GM21786 (cell line): ENCODE measurements around the gene ARHGAP18.
A peak's percentile ranks its signal among the peaks of the same experiment; 100 is the strongest.

Source experiments
- ATAC-seq: cut with Tn5 transposase; IDR thresholded peaks from one replicate; pipeline ENCODE4 v1.9.1; 2021; ENCODE audit not compliant: unreplicated experiment

The ARHGAP18 gene

DNA sequence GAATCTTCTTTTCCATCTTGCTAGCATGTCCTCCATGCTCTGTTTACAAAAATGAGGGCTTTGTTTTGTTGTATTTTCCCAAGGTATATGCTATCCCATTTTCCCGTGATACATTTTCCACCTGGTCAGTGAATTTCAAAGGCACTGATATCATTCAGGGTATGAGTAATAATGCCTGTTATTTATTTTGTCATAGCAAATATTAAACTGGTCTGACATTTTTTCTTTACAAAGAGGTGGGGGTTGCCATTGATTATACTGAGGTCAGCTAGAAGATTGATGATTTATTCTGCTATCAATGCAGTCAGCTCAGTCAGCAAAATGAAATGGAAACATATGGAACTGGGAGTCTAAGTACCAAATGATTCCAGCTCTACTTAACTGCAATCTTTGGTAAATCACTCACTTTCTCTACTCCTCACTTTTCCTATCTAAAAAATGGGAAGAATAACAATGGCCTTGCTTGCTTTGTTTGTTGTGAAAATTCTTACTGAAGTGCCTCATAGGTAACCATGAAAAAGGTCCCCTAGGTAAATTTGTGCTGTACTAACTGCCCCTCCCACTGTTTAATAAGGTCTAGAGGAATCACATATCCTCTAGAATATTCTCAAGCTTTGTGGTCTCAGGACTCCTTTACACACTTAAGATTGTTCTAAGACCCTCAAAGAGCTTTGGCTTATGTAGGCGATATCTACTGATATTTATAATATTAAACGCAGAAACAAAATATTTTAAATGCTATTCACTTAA, 64.0 kb downstream of the ARHGAP18 start:
- ATAC-seq, result no peak

DNA sequence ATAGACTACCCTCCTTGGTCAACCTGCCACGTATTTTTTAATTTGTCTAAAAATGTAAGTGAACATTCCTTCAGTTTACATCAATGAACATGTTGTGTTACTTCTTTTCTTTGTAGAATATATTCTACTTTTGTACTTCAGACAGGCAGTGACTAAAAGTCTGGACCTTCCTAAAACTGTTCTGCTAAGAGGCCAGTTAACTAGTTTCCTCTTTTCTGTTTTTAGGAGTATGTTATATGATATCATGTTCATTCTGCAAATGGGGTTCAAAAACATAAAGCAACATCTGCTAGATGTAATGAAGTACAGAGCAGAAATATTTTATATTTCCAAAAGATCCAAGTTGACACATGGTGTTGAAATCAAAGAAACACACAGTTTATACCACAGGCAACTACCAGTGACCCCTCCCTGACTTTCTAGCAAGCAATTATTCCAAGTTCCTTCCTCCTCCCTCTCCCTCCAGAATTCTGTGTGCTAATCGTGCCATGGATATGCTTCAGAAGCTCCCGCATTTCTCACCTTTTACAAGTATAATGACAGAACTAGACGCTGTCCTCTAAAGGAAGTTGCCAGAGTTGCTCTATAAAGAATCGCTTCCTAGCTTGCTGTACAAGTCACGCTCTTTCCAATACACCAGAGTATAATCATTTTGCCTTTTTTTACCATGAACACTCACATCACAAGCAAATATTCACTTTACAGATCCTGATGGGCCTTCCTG, 64.7 kb downstream of the ARHGAP18 start:
- no peak for ATAC-seq

DNA sequence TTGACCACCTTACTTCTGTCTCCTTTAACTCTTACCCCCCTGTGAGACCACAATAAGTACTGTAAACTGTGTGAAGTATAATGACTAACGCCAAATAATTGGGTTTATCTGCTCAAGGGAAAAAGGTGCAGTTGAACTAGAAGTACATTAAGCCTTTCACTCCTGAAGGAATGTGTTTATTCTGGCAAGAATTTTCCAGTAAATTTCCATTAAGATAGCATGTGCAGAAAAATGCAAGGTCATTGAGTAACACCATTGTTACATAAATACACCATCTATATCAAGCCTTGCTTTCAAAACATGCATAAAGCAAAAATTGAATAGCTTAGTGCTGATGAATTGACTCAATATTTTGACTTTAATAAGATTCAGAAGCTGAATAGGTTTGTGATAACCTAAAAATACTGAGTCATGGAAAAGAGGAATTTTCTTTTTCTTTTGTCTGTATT, 65.4 kb downstream of the ARHGAP18 start:
- no peak for ATAC-seq

DNA sequence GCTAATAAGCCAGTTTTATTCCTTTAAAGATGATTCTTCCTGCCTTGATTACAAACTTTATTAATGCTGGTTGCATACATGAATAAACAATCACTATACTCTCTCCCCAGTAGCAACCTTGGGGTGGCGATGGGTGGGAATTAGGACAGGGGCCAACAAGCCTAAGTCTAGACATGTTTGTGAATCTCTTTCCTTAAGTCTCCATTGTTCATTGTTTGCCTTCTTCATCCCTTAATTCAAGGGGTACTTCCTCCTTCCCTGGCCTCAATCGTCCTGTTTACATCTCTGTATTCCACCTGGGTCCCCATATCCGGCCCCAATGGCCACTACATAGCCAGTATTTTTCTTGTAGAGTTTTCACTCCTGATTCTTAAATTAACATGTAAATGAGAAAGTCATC, 66.0 kb downstream of the ARHGAP18 start:
- ATAC-seq, result no peak

DNA sequence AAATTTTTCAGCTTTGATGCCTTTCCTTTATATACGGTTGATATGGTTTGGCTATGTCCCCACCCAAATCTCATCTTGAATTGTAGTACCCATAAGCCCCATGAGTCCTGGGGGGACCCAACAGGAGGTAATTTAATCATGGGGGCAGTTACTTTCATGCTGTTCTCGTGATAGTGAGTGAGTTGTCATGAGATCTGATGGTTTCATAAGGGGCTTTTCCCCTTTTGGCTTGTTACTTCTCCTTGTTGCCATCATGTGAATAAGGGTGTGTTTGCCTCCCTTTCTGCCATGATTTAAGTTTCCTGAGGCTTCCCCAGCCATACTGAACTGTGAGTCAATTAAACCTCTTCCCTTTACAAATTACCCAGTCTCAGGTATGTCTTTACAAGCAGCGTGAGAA, 66.8 kb downstream of the ARHGAP18 start:
- ATAC-seq, result no peak

DNA sequence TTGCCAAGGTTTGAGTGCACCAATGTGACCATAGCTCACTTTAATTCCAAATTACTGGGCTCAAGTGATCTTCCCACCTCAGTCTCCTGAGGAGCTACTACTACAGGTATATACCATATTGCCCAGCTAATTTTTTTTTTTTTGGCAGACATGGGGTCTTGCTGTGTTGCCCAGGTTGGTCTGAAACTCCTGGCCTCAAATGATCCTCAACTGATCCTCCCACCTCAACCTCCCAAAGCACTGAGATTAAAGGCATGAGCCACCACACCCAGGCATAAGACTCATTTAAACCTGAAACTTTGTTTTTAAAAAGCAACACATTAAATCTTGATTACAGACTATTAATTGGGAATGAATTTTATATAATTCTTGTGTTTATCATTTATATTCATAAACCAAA, 67.7 kb downstream of the ARHGAP18 start:
- ATAC-seq, result no peak

DNA sequence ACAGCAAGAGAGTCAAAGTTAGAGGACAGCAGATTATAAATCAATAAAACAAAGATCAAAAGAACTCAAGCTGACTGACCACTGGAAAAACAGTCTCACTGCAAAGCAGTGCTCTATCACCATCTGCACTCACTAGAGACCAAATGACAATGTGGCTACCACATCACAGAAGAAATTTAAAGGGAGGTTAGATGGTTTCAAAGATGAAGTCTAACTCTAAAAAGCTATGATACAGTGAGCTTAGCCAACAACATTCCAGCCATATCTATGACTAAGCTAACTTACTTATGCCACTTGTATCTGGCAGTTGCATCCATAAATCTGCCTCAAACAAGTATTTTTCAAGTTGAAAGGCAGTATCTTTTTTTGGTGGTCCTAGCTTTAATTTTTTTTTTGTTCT, 68.6 kb downstream of the ARHGAP18 start:
- no peak for ATAC-seq

DNA sequence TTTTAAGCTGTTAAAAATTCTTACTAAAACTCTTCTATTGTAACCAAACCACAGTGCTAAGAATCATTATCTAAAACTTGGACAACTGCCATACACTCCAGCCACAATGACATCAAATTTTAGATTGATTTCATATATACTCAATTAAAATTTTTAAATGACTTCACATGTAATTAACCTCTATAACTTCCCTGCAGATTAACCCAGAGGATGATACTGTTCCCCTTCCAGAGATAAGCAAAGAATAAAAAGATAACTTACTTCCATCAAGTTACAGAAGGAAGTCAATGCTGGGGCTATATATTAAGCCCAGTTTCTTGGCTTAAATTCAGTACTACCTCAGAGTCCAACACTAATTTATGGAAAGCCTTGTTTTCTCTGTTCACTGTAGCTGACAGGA, 71.3 kb downstream of the ARHGAP18 start:
- no peak for ATAC-seq

DNA sequence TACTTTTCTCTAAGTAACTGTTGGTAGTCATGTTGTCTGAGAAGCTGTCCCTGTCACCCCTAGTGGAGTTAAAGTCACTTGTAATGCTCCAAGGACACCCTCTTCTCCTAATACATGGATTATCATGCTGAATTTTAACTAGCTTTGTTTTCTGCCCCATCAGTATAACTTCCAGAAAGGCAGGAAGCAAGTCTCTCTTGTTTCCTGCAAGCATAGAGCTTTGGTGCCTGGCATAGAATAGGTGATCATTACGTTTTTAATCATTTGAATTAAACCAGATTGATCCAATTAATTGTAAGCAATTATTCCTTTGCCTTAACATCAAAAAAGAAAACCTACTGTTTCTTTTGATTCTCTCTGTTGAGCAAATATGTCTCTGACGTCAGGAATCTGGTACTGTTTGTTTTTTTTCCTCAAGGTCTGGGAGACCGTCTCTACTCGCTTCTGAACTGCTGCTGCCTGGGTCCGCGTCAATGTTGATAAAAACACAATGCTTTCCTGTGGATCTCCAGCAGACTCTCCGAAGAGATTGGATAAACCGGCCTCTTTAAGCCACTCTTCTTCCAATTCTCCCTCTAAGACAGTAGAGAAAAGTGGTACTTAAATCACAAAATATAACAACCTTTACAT, 71.8 kb downstream of the ARHGAP18 start:
- no peak for ATAC-seq

DNA sequence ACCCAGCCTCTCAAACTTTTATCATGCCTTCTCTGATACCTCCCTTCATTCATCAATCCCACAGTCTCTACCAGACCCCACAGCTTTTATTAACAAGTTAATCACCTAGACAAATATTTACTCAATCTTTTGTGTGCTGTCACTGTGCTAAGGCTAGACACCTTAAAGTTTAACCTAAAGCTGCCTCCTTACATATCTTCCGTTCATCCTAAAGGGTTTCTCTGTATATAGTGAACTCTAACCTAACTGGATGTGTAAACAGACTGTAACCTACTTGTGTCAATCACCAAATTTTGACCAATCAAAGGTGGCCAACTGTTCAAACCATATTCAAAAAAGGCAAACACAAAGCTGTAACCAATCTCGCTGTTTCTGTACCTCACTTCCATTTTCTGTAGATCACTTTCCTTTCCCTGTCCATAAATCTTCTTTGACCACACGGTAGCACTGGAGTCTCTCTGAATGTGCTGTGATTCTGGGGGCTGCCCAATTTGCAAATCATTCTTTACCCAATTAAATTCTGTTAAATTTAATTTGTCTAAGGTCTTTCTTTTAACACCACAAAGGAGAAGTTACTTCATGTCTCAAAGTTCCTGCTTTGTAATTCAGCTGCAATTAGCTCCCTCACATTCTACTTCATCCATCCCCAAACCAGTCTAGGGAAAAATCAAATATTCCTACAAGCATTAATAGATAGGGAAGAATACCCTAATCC, 72.5 kb downstream of the ARHGAP18 start:
- no peak for ATAC-seq

DNA sequence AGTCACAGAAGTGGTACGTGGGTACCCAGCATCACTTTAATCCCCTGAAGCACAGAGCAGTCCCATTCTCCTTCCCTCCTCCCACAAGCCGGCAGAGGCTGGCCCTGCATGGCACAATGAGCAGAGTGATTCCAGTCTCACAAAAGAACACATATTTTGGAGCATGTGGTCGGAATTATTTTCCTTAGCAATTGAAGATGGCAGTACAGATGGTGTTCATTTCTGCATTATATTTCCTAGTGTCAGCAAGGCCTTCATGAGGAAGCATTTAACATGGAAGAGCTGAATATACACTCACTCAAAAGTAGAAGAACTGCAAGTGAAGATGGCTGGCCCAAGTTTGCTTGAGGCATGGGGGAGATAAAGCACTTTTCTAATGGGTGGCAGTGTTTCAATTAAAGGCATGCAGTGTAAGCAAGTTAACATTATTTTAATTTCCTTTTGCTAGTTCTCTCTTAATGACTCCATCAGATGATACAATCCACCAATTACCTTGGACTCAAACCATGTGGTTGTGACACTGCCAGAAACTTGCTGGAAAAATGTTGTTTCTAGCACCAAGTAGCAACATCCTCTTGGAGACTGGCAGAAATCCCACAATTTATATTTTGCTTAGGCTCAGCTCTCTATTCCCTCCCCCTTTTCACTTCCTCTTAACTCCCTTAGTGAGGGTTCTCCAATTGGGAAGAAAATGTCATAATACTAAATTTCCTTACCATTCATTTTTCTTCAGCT, 74.4 kb downstream of the ARHGAP18 start:
- ATAC-seq, result no peak

DNA sequence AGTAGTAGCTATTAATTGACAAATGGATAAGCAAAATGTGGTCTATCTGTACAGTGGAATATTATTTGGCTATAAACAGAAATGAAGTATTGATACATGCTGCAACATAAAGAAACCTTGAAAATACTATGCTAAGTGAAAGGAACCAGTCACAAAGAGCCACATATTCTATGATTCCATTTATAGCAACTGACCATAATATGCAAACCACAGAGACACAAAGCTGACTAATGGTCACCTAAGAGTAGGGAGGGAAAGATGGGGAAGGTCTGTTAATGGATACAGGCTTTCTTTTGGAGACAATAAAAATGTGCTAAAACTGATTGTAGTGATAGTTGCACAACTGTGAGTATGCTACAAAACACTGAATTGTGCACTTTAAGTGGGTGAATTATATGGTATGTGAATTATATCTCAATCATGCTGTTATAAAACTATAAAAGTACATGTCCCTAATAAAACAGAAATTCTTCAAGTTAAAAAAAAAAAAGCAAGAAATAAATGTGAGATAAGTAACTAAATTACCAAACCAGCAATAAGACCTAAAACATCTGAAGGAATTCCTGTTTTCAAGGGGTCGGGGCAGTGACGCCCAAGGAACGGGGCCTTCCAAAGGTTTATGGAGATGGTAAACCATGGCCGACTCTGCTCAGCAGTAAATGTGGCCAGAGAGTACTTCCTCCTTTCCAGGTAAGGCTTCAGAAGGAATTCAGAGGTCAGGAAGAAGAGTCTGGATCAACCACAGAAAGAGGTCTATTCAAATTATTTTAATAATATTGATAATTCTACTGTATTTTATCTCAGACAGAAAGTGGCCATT, 75.4 kb downstream of the ARHGAP18 start:
- no peak for ATAC-seq

DNA sequence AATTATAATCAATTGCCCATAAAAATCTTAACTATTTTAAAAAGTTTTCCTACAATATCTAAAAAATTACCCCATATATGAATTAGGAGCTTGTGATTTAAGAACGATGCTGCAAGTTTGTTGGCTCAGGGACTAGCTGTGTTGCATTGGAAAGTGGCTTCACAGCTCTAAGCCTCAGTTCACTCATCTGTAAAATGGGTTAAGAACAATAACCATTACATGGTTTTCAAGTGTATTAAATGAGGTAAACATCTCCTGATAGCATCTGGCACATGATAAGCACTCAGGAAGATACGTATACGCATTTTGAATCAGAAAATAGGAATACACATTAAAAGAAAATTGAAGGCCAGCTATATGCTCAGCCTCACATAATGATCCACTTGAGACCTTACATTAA, 76.4 kb downstream of the ARHGAP18 start:
- ATAC-seq, result no peak

DNA sequence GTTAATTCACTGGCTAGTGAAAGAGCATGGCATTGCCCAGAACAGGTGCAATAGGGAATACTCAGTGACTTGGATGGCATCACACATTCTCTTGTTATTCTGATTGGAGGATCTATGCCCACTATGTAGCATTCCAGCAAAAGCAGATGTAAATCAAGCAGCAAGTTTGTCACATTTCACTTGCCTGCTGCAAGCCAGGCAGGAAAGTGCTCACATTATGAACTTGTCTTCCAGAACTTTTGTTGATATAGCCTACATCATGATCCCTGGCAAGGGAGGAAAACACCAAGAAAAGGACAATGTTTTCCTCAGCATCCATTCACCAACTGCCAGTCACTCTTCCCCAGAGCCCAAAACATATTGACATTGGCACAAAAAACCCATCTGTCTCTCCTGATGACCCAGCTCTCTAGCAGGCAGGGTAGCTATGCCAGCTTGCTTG, 77.8 kb downstream of the ARHGAP18 start:
- no peak for ATAC-seq

DNA sequence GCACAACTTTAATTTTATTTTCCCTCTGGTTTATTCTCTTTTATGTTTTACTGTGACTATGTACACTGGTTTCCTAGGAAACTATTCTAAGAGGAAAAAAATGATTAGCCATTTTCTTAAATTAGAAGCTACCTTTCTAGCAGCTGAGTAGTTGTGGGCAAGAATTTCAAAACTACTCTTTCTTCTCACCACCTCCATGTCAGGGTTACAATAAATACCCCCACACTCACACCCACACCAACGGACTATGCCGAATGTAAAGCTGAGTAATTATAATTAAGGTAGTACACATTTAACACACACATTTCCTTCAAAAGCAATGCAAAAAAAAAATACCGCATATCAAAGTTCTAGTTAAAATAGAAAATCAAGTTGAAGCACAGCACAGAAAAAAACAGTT, 78.9 kb downstream of the ARHGAP18 start:
- no peak for ATAC-seq

DNA sequence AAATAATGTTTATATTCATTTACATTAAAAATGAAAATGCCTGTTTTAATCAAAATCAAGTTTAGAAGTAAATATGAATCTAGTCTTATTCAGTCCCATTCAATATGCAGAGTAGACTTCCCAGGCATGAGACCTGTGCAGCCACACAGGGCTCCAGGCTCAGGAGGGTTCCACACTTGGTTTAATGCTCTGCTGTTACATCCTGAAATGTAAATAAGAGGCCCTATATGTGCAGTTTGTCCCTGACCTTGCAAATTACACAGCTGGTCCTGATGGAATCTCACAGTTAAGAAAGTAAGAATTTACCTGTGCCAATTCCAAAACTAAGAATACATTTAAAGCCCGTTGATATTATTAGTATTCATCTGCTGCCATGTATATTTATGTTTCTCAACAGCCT, 79.4 kb downstream of the ARHGAP18 start:
- no peak for ATAC-seq

DNA sequence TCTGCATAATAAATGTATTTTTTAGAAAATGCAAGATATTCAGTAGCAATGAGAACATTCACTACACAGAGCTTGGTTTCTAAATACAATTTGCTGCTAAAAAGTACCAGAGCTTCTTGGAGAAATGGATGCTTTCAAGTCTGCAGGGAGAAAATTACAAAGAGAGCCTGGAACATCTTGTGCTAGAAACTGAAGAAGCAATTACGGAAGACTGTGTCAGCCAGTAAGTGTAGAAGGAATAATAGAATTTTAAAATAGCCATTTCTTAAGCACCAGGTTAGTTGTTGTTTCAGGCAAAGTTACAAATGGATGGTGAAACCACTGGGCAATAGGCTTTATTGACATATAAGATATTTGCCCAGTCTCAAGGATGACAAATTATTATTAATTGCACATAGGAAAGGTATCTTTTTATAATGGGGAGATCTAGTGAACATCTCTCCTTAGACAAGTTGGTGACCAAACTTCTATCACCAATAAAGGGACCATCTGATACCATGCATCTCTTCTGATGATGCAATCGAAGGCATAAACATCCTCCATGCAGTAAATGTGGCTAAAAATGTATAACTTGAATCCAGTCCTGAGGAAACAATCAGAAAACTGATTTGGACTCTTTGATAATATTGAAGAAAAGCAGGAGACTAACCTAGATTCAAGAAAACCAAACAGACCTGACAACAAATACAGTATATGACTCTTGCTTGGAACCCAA, 81.7 kb downstream of the ARHGAP18 start:
- ATAC-seq, result no peak

DNA sequence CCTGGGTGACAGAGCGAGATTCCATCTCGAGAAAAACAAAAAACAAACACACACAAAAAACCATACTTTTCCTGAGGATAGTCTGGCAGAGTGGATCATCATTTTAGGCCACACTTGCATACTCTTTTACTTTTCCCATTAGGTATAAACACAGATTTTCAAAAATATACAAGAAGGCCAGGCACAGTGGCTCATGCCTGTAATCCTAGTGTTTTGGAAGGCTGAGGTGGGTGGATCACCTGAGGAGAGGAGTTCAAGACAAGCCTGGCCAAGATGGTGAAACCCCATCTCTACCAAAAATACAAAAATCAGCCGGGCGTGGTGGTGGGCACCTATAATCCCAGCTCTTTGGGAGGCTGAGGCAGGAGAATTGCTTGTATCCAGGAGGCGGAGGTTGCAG, 85.5 kb downstream of the ARHGAP18 start:
- no peak for ATAC-seq

DNA sequence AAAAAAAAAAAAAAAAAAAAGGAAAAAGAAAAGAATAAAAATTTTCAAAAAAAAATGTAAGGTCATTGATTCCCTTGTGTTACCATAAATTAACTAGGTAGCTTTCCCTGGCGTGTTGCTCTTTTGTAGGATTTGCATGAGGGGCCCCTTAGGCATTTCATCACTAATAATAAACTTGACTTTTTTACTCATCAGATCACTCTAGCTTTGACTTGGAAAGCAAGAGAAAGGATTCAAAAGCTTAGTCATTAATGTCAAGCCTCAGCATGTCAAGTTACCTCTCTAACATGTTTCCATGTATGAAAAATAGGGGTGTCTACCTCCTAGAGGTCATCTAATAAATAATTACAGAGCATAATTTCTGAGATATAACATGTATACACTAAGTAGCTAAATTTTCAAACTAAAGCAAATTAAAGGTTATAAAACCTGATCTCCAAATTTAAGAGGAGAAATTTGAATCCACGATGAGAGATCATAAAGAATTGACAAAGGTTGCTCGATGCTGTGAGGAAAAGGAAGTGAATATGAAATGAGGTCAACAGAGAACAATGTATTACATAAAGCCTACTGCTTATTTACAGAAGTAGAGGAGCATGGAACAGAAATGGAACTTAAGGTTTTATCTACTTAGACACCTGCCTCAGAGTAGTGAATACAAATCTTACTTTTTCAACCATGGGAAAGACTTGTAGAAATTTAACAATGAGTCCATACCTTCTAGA, 86.8 kb downstream of the ARHGAP18 start:
- peak; percentile 73 for ATAC-seq
